Panc1 (cell line): ENCODE measurements around the gene ADAMTS18. TPM values are rescaled to one million over a fixed set of nuclear protein-coding genes. Genes with fewer than 3 reads are reported as not detected.

Experiments used
- ATAC-seq: fragments of 200-7000 bp; cut with Tn5 transposase; 2 replicates; pipeline ENCODE4 v1.9.1; 2020; ENCODE audit warnings: mild to moderate bottlenecking, moderate library complexity
- BruUV-seq: library from RNA; stranded (reverse); fragments of 400-500 nt; replicated peaks from 2 replicates; lab custom pipeline; 2021; lab: Mats Ljungman, UMichigan
- CTCF ChIA-PET: fragments of 300-600 bp; sonication (Branson Sonifier 250); formaldehyde crosslinking; loops from one replicate; lab custom pipeline; 2022; ENCODE audit warnings: antibody characterized with exemption; lab: Charles Lee
- POLR2A ChIA-PET: fragments of 300-600 bp; sonication (Branson Sonifier 250); formaldehyde crosslinking; loops from one replicate; lab custom pipeline; 2022; ENCODE audit warnings: antibody characterized with exemption; lab: Charles Lee
- DNase-seq: peaks from one replicate; pipeline ENCODE4 v3.0.0-alpha.2; 2010; ENCODE audit warnings: low read depth, low spot score
- H3K27ac ChIP-seq: 2 replicates; pipeline ENCODE4 v1.5.1; 2011; ENCODE audit warnings: mild to moderate bottlenecking, low read length, inconsistent platforms
- H3K27me3 ChIP-seq: fragments of 200-500 bp; sonication (Bioruptor generic); 2 replicates; pipeline ENCODE4 v1.6.0; 2014; ENCODE audit warnings: low read length, inconsistent platforms; ENCODE audit not compliant: control insufficient read depth, insufficient read depth
- H3K36me3 ChIP-seq: fragments of 200-500 bp; sonication (Bioruptor generic); 2 replicates; pipeline ENCODE4 v1.5.1; 2014; ENCODE audit warnings: inconsistent platforms, mild to moderate bottlenecking, low read length, moderate library complexity; ENCODE audit not compliant: control insufficient read depth, insufficient read depth
- H3K4me1 ChIP-seq: 2 replicates; pipeline ENCODE4 v1.5.1; 2011; ENCODE audit warnings: inconsistent platforms, mild to moderate bottlenecking, low read length, moderate library complexity; ENCODE audit not compliant: control insufficient read depth, insufficient read depth
- H3K4me3 ChIP-seq, 2 experiments: 2 replicates each; pipeline ENCODE4 v1.5.1; 2011 to 2012; ENCODE audit warnings: low read depth in 2 of 2, low read length in 2 of 2, mild to moderate bottlenecking in 2 of 2, inconsistent platforms in 1 of 2, moderate library complexity in 1 of 2
- H3K9me3 ChIP-seq: fragments of 200-500 bp; sonication (Bioruptor generic); 2 replicates; pipeline ENCODE4 v1.5.1; 2014; ENCODE audit warnings: low read depth, mild to moderate bottlenecking, inconsistent platforms, low read length, moderate library complexity; ENCODE audit not compliant: control insufficient read depth, insufficient read depth
- POLR2AphosphoS5 ChIP-seq: IDR thresholded peaks from 2 replicates; pipeline ENCODE4 v1.6.1; 2012; ENCODE audit warnings: mild to moderate bottlenecking, low read depth, low read length, moderate library complexity
- SIN3A ChIP-seq: IDR thresholded peaks from 2 replicates; pipeline ENCODE4 v1.6.1; 2012; ENCODE audit warnings: low read depth, mild to moderate bottlenecking, low read length, moderate library complexity, borderline replicate concordance; ENCODE audit not compliant: insufficient read depth
- TCF7L2 ChIP-seq: IDR thresholded peaks from 2 replicates; pipeline ENCODE4 v1.6.1; 2011; ENCODE audit warnings: mild to moderate bottlenecking, low read depth, low read length, inconsistent platforms
- in situ Hi-C: cut with HindIII; loops from 2 replicates; pipeline ENCODE4 v1.10.0; 2016; ENCODE audit warnings: low sequenced_read_pairs, low pct_unique_long_range_greater_than_20kb
- intact Hi-C: fragments of 100-400 bp; cut with micrococcal nuclease; formaldehyde crosslinking; loops from one replicate; pipeline ENCODE4 v1.10.0; 2022; ENCODE audit not compliant: unreplicated experiment
- total RNA-seq: library from RNA; stranded (reverse); gene quantifications from one replicate; pipeline ENCODE4 v1.2.1, GENCODE V29; 2021; ENCODE audit not compliant: unreplicated experiment
- TF ChIP-seq, protein P1 (sequence below): fragments of 450-650 bp; IDR thresholded peaks from 2 replicates; pipeline ENCODE4 v1.5.1; 2017; ENCODE audit warnings: mild to moderate bottlenecking
- TF ChIP-seq, protein P2 (sequence below), 2 experiments: IDR thresholded peaks; 2 replicates each; pipeline ENCODE4 v1.6.1; 2011 to 2012; ENCODE audit warnings: low read depth in 2 of 2, control low read depth in 1 of 2, low read length in 1 of 2, mild to moderate bottlenecking in 1 of 2, moderate library complexity in 1 of 2; ENCODE audit not compliant: insufficient read depth in 1 of 2

ADAMTS18 gene
- total RNA-seq, 1 experiment from 2014 or later = not detected

DNA sequence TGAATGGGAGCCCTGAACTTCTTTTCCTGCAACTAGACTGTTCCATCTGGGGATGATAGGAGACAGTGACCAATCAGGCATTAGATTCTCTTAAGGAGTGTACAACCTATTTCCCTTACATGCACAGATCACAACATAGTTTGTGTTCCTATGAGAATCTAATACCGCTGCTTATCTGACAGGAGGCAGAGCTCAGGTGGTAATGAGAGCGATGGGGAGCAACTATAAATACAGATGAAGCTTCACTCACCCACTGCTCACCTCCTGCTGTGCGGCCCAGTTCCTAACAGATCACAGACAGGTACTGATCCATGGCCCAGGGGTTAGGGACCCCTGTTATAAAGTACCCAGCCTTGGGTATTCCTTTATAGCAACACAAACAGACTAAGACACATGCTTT, 17.4 kb upstream of the ADAMTS18 start:
- ATAC-seq (no peak), DNase-seq (no peak)
- H3K4me3 ChIP-seq = no peak overlapping the region
- TF ChIP-seq, protein P1, sequence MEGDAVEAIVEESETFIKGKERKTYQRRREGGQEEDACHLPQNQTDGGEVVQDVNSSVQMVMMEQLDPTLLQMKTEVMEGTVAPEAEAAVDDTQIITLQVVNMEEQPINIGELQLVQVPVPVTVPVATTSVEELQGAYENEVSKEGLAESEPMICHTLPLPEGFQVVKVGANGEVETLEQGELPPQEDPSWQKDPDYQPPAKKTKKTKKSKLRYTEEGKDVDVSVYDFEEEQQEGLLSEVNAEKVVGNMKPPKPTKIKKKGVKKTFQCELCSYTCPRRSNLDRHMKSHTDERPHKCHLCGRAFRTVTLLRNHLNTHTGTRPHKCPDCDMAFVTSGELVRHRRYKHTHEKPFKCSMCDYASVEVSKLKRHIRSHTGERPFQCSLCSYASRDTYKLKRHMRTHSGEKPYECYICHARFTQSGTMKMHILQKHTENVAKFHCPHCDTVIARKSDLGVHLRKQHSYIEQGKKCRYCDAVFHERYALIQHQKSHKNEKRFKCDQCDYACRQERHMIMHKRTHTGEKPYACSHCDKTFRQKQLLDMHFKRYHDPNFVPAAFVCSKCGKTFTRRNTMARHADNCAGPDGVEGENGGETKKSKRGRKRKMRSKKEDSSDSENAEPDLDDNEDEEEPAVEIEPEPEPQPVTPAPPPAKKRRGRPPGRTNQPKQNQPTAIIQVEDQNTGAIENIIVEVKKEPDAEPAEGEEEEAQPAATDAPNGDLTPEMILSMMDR = no peak
- no peak for TF ChIP-seq POLR2AphosphoS5
- TF ChIP-seq, protein P2, sequence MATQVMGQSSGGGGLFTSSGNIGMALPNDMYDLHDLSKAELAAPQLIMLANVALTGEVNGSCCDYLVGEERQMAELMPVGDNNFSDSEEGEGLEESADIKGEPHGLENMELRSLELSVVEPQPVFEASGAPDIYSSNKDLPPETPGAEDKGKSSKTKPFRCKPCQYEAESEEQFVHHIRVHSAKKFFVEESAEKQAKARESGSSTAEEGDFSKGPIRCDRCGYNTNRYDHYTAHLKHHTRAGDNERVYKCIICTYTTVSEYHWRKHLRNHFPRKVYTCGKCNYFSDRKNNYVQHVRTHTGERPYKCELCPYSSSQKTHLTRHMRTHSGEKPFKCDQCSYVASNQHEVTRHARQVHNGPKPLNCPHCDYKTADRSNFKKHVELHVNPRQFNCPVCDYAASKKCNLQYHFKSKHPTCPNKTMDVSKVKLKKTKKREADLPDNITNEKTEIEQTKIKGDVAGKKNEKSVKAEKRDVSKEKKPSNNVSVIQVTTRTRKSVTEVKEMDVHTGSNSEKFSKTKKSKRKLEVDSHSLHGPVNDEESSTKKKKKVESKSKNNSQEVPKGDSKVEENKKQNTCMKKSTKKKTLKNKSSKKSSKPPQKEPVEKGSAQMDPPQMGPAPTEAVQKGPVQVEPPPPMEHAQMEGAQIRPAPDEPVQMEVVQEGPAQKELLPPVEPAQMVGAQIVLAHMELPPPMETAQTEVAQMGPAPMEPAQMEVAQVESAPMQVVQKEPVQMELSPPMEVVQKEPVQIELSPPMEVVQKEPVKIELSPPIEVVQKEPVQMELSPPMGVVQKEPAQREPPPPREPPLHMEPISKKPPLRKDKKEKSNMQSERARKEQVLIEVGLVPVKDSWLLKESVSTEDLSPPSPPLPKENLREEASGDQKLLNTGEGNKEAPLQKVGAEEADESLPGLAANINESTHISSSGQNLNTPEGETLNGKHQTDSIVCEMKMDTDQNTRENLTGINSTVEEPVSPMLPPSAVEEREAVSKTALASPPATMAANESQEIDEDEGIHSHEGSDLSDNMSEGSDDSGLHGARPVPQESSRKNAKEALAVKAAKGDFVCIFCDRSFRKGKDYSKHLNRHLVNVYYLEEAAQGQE (IDR thresholded peaks at IDR 0.05; ENCODE audit: insufficient read depth in 1 of 2, low read depth in 2 of 2, low read length in 1 of 2) = no peak
- TF ChIP-seq SIN3A = no peak
- TF ChIP-seq TCF7L2 = no peak
- ChIA-PET POLR2A (no interaction called here), CTCF (no interaction called here)
- intact Hi-C loops (no loop called here), in situ Hi-C loops (no loop called here)
- H3K4me1 ChIP-seq = 0 out of 2 replicates have a peak, but pooled peaks cover 2% of the 10 kb centered on the region
- H3K9me3 ChIP-seq = no peaks in the 10 kb centered on the region
- no peaks in the 10 kb centered on the region for H3K27me3 ChIP-seq
- H3K27ac ChIP-seq = no peak overlapping the region
- BruUV-seq = no TSS peak
- H3K36me3 ChIP-seq = no peaks in the 10 kb centered on the region

DNA sequence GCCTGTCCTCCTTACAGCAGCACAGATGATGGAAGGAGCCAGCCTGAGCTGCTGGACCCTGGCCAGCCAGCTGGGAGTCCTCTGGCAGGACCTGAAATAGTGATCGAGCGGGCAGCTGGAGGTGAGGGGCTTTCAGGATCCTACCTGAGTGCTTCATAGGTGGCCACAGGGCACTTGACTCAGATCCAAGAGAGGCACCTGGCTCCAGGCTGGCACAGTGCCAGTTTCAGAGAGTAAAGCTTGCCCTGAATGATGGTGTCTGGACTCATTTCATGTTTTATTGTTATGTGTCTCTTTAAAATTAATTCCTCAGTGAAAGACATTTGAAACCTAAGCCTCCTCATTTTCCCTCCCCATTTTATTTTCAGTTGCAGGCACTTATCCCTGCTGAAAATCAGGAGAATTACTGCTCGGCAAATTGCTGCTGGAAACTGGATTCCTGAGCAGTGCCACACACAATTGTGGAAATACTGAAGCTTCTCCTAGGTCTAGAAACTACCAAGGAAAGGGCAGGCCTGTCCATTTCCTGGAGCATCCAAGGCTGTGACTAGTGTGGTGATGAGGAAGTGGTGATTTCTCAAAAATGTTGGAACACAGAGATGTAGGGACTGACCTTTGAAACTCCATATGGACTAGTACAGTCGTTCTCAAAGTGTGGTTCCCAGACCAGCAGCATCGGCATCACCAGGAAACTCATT, 16.1 kb upstream of the ADAMTS18 start:
- in situ Hi-C loops = no loop called here
- ATAC-seq = no peak; the same call in 1 of the 2 replicates
- POLR2A ChIA-PET = no interaction called here

More for the DNA sequence above, 16.1 kb upstream of the ADAMTS18 start:
- CTCF ChIA-PET = no interaction called here
- no peak for DNase-seq
- Histone ChIP-seq H3K9me3 (no peaks in the 10 kb centered on the region), H3K36me3 (no peaks in the 10 kb centered on the region), H3K4me3 (no peak overlapping the region), H3K27ac (no peak overlapping the region), H3K27me3 (no peaks in the 10 kb centered on the region), H3K4me1 (0 out of 2 replicates have a peak, but pooled peaks cover 2% of the 10 kb centered on the region)
- no peak for TF ChIP-seq POLR2AphosphoS5
- TF ChIP-seq, protein P2 (IDR thresholded peaks at IDR 0.05; ENCODE audit: insufficient read depth in 1 of 2, low read depth in 2 of 2, low read length in 1 of 2) = no peak
- no peak for TF ChIP-seq TCF7L2
- TF ChIP-seq, protein P1 = no peak
- no peak for TF ChIP-seq SIN3A
- intact Hi-C loops = no loop called here
- BruUV-seq = no TSS peak
